Measurements from ENCODE around the gene ABHD14A. TPM values are rescaled to one million over a fixed set of nuclear protein-coding genes. Genes with fewer than 3 reads are reported as not detected.

Gene ABHD14A
- polyA plus RNA-seq, 1 donor (not counting 4 experiments of a cell fraction or from before 2014, with no cell fraction given) = 6.9 TPM

DNA sequence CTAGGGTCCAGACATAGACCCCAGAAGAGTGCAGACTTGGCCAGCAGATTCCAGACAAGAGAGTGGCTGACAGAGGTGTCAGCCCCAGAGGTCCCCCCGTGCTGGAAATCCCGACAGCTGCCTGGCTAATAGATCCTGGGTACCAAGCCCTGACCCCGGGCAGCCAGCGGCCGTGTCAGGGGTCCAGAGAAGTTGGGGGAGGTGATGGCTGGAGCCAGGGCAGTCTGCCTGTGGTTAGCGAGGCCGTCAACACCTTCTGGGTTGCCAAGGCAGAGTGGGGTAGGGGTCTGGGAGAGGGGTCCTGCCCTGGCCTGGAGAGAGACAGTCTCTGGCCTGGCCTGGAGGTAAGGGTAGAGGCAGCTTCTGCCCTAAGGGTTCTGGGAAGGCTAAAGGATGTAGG, 45.9 kb downstream of the ABHD14A start:
- TF ChIP-seq EZH2 (IDR thresholded peaks at IDR 0.05; ENCODE audit: low read length) = no peak
- TF ChIP-seq, protein P1, sequence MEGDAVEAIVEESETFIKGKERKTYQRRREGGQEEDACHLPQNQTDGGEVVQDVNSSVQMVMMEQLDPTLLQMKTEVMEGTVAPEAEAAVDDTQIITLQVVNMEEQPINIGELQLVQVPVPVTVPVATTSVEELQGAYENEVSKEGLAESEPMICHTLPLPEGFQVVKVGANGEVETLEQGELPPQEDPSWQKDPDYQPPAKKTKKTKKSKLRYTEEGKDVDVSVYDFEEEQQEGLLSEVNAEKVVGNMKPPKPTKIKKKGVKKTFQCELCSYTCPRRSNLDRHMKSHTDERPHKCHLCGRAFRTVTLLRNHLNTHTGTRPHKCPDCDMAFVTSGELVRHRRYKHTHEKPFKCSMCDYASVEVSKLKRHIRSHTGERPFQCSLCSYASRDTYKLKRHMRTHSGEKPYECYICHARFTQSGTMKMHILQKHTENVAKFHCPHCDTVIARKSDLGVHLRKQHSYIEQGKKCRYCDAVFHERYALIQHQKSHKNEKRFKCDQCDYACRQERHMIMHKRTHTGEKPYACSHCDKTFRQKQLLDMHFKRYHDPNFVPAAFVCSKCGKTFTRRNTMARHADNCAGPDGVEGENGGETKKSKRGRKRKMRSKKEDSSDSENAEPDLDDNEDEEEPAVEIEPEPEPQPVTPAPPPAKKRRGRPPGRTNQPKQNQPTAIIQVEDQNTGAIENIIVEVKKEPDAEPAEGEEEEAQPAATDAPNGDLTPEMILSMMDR (optimal IDR thresholded peaks at IDR 0.05 in 1 of 3, IDR thresholded peaks at IDR 0.05 in 1 of 3, conservative IDR thresholded peaks at IDR 0.05 in 1 of 3; ENCODE audit: extremely low read depth in 1 of 3, insufficient read depth in 2 of 3, low read length in 3 of 3) = no peak
- Histone ChIP-seq H3K9me1 (ENCODE audit: control insufficient read depth, extremely low read depth, insufficient read depth, low read length) (no peaks in the 10 kb centered on the region), H3K4me2 (ENCODE audit: control insufficient read depth, extremely low read depth, insufficient read depth, low read depth, low read length) (no peak overlapping the region), H3K4me1 (ENCODE audit: control insufficient read depth, extremely low read depth, insufficient read depth, low read length) (no peaks in the 10 kb centered on the region), H3K36me3 (ENCODE audit: control insufficient read depth in 2 of 2, extremely low read depth in 1 of 2, insufficient read depth in 2 of 2, low read length in 2 of 2) (no peaks in the 10 kb centered on the region), H3K4me3 (ENCODE audit: control insufficient read depth in 2 of 3, extremely low read depth in 1 of 3, insufficient read depth in 2 of 3, low read depth in 1 of 3, low read length in 3 of 3) (no peak overlapping the region), H3K27me3 (ENCODE audit: control insufficient read depth, extremely low read depth, insufficient read depth, low read length) (no peaks in the 10 kb centered on the region), H2AFZ (ENCODE audit: control insufficient read depth, low read length) (no peak overlapping the region), H3K79me2 (ENCODE audit: control insufficient read depth, insufficient read depth, low read length) (no peaks in the 10 kb centered on the region), H4K20me1 (ENCODE audit: control insufficient read depth, extremely low read depth, insufficient read depth, low read length) (no peaks in the 10 kb centered on the region), H3K9me3 (ENCODE audit: control insufficient read depth, low read depth, low read length) (no peaks in the 10 kb centered on the region), H3K27ac (ENCODE audit: control insufficient read depth, insufficient read depth, low read length) (no peak overlapping the region), H3K9ac (ENCODE audit: control insufficient read depth, extremely low read depth, insufficient read depth, low read length) (no peak overlapping the region)
- dilution Hi-C loops (cut with MboI; ENCODE audit: extremely low pct_ligation_motif_present, low sequenced_read_pairs) = no loop called here
- FAIRE-seq (no peak), DNase-seq (ENCODE audit: low read depth, low spot score) (no peak)

DNA sequence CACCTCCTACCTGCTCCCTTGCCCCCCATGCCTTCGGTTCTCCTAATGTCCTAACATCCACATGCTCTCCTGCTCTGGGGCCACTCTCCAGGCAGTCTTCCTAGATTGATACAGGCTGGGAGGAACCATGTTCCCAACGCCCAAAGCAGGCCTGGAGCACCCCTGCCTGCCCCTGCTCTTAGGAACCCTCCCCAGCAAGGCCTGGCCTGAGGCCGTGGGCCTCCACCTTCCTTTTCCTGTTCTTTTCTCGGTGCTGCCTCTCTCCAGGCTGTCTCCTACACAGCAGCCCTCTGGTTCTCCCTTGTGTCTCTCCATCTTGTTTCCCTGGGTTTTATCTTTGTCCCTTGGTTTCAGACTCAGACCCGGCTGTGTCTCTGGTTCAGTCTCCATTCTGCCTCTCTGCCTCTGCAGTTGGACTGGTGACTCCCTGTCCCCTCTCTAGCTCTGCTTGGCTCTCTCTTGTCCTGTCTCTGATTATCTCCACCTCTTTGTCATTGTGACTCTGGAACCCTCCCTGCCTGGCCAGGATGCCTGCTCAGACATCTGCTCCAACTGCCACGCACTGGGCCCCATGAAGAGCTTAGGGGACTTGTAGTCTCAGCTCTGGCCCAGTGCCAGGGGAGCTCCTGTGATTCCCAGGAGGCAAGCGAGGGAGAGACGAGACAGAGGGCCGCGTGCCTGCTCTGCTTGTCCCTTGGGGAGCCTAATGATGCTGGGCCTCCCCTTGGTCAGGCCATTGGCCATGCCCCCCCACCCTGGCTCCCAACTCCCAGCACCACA, 46.8 kb downstream of the ABHD14A start:
- FAIRE-seq (no peak), DNase-seq (ENCODE audit: low read depth, low spot score) (no peak)
- Histone ChIP-seq H3K27ac (ENCODE audit: control insufficient read depth, insufficient read depth, low read length) (no peak overlapping the region), H4K20me1 (ENCODE audit: control insufficient read depth, extremely low read depth, insufficient read depth, low read length) (no peaks in the 10 kb centered on the region), H3K9me3 (ENCODE audit: control insufficient read depth, low read depth, low read length) (no peaks in the 10 kb centered on the region), H3K9me1 (ENCODE audit: control insufficient read depth, extremely low read depth, insufficient read depth, low read length) (no peaks in the 10 kb centered on the region), H3K27me3 (ENCODE audit: control insufficient read depth, extremely low read depth, insufficient read depth, low read length) (no peaks in the 10 kb centered on the region), H3K4me1 (ENCODE audit: control insufficient read depth, extremely low read depth, insufficient read depth, low read length) (no peaks in the 10 kb centered on the region), H3K4me2 (ENCODE audit: control insufficient read depth, extremely low read depth, insufficient read depth, low read depth, low read length) (no peak overlapping the region), H3K4me3 (ENCODE audit: control insufficient read depth in 2 of 3, extremely low read depth in 1 of 3, insufficient read depth in 2 of 3, low read depth in 1 of 3, low read length in 3 of 3) (no peak overlapping the region), H3K79me2 (ENCODE audit: control insufficient read depth, insufficient read depth, low read length) (no peaks in the 10 kb centered on the region), H2AFZ (ENCODE audit: control insufficient read depth, low read length) (peak overlapping the region; percentile 33), H3K9ac (ENCODE audit: control insufficient read depth, extremely low read depth, insufficient read depth, low read length) (no peak overlapping the region), H3K36me3 (ENCODE audit: control insufficient read depth in 2 of 2, extremely low read depth in 1 of 2, insufficient read depth in 2 of 2, low read length in 2 of 2) (no peaks in the 10 kb centered on the region)
- dilution Hi-C loops (cut with MboI; ENCODE audit: extremely low pct_ligation_motif_present, low sequenced_read_pairs) = no loop called here
- TF ChIP-seq, protein P1 (optimal IDR thresholded peaks at IDR 0.05 in 1 of 3, IDR thresholded peaks at IDR 0.05 in 1 of 3, conservative IDR thresholded peaks at IDR 0.05 in 1 of 3; ENCODE audit: extremely low read depth in 1 of 3, insufficient read depth in 2 of 3, low read length in 3 of 3) = no peak
- no peak for TF ChIP-seq EZH2 (IDR thresholded peaks at IDR 0.05; ENCODE audit: low read length)

All from keratinocyte (primary cell).